Small intestine (tissue), 7 donors: Measurements from ENCODE around the gene ARMC7. TPM values are rescaled to one million over a fixed set of nuclear protein-coding genes. Genes with fewer than 3 reads are reported as not detected.
"Not testable (repeated sequence)": the region's sequence is repeated elsewhere in the genome, so short reads cannot be mapped to it uniquely, and the experiment has no call there.

Experiments used
- DNase-seq, 2 donors: peaks; one replicate each; pipeline versions ENCODE4 v3.0.0 to v3.0.0-alpha.2; 2013
- FAIRE-seq: peaks from 2 replicates; lab custom pipeline; 2012; peaks lifted over from hg19 to GRCh38; lab: Jason Lieb, UNC
- H3K27ac ChIP-seq, 3 donors: one replicate each; pipeline ENCODE4 v1.5.1; 2013; ENCODE audit warnings: low read length in 2 of 3, mild to moderate bottlenecking in 2 of 3, control low read depth in 1 of 3, inconsistent platforms in 1 of 3, low read depth in 1 of 3, moderate library complexity in 1 of 3
- H3K27me3 ChIP-seq, 3 donors: one replicate each; pipeline ENCODE4 v1.6.1; 2013; ENCODE audit warnings: low read length in 3 of 3, inconsistent platforms in 1 of 3; ENCODE audit not compliant: control insufficient read depth in 3 of 3, insufficient read depth in 3 of 3
- H3K36me3 ChIP-seq, 3 donors: one replicate each; pipeline ENCODE4 v1.6.1; 2013; ENCODE audit warnings: low read length in 3 of 3, inconsistent platforms in 1 of 3, low read depth in 1 of 3, mild to moderate bottlenecking in 1 of 3, moderate library complexity in 1 of 3; ENCODE audit not compliant: control insufficient read depth in 3 of 3, insufficient read depth in 2 of 3
- H3K4me1 ChIP-seq, 3 donors: one replicate each; pipeline ENCODE4 v1.6.1; 2013; ENCODE audit warnings: low read length in 2 of 3, inconsistent platforms in 1 of 3, low read depth in 1 of 3, mild to moderate bottlenecking in 1 of 3, moderate library complexity in 1 of 3; ENCODE audit not compliant: control insufficient read depth in 3 of 3, insufficient read depth in 2 of 3
- H3K4me3 ChIP-seq, 3 donors: one replicate each; pipeline ENCODE4 v1.5.1; 2013; ENCODE audit warnings: low read length in 3 of 3, control low read depth in 1 of 3, inconsistent platforms in 1 of 3, low read depth in 1 of 3, mild to moderate bottlenecking in 1 of 3, moderate library complexity in 1 of 3
- H3K9me3 ChIP-seq, 2 donors: one replicate each; pipeline ENCODE4 v1.6.1; 2013; ENCODE audit warnings: low read depth in 1 of 2, low read length in 1 of 2; ENCODE audit not compliant: control insufficient read depth in 2 of 2, insufficient read depth in 1 of 2
- whole genome bisulfite sequencing, 3 donors: extraction: QIAGEN DNeasy Blood & Tissue Kit; methylation state at CpG; one replicate each; pipeline ENCODE4 v1.1.7; 2013; 5-methylcytosine and 5-hydroxymethylcytosine counted together
- polyA plus RNA-seq, 4 donors: library from polyadenylated mRNA; stranded (reverse) in 3 of 4; unstranded in 1 of 4; fragments of 200-250 nt in 3 of 4; fragments of 120-200 nt in 1 of 4; gene quantifications; one replicate each; pipeline versions ENCODE4 v1.2.1 to v1.2.3, GENCODE V29; 2013
- donor health status: healthy with polysubstance abuse.
- donor health status: control.
- donor health status: control.
- donor health status: Bipolar disorder and iron deficiency.
- donor health status: healthy.

ARMC7 gene
- polyA plus RNA-seq, 4 donors, result 11.6 to 24.8 (median 18.7) TPM

DNA sequence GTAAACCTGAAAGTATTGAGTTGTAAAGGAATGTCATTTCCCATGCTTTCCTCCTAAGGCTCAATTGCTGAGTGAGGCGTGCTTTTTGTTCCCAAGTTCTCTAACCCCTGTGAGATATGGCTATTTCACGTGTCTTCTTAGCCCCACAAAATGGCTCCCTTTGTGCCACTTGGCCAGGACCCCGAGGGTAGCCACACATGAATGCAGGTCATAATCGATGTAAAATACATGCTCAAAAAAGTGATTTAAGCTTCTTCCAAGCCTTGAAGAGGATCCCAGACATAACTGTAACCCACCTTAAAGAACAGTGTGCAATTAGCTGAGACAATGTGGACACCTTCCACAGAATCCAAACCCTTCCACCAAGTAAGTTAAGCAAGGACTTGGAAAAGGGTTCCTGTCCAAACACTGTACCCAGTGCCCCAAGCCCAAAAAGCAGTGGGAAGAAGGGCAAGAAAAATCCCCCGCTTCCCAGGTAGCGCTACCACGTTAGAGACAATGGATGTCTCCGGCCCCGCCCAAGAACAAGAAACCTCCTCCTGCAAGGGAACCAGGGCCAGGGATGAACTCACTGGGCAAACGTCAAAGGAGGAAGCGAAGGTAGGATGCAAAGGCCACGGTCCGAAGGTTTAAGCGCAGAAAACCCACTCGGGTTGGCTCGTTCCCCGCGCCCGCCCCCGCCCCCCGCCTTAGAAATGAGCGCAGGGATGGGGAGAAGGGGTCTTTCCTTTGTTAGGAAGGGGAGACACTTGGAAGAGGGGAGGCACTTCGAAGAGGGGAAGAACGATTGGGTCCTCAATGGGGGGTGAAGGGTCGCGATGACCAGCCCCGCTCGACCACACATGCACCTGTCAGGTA lies 43.4 kb downstream of the ARMC7 start:
- Histone ChIP-seq H3K27me3 (no peaks in the 10 kb centered on the region), H3K9me3 (no peaks in the 10 kb centered on the region), H3K27ac (peak overlapping the region; percentile 55 to 95 (median 81)), H3K36me3 (peaks cover 0 to 7% (median 2%) of the 10 kb centered on the region in 3 donors), H3K4me1 (peaks cover 3 to 21% (median 4%) of the 10 kb centered on the region in 3 donors), H3K4me3 (peak overlapping the region; percentile 94 to 98 (median 95))
- 4 to 5% (median 4%) methylated on average over 28 of the region's 28 CpGs for WGBS, 3 donors
- no peak for FAIRE-seq
- DNase-seq, result peak; percentile 79 to 91

DNA sequence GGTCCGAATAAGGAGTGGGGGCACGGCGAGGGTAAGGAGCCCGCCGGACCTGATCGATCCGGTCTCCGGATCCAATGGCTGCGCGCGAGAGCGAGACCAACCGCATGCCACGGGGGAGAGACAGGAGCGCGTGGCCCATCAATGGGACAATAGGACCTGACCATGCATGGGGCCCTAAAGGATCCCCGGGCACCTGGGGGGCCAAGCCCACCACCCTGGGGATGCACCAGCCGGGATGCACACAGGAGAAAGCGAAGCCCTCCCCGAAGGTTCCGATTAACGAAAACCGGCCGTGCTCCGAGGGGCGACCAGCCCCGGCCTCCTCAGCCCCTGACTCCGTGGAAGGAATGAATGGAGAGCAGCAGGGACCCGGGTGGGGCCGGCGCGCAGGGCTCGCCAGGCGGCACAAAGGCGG lies 44.0 kb downstream of the ARMC7 start:
- Histone ChIP-seq H3K27ac (peak overlapping the region; percentile 55 to 95 (median 81)), H3K36me3 (peaks cover 0 to 4% (median 0%) of the 10 kb centered on the region in 3 donors), H3K27me3 (no peaks in the 10 kb centered on the region), H3K9me3 (no peaks in the 10 kb centered on the region), H3K4me3 (peak overlapping the region; percentile 94 to 98 (median 95)), H3K4me1 (peaks cover 1 to 15% (median 4%) of the 10 kb centered on the region in 3 donors)
- DNase-seq (peak; percentile 34 to 71), FAIRE-seq (no peak)
- 0 to 1% (median 0%) methylated on average over 27 to 35 of the region's 35 CpGs for WGBS, 3 donors

DNA sequence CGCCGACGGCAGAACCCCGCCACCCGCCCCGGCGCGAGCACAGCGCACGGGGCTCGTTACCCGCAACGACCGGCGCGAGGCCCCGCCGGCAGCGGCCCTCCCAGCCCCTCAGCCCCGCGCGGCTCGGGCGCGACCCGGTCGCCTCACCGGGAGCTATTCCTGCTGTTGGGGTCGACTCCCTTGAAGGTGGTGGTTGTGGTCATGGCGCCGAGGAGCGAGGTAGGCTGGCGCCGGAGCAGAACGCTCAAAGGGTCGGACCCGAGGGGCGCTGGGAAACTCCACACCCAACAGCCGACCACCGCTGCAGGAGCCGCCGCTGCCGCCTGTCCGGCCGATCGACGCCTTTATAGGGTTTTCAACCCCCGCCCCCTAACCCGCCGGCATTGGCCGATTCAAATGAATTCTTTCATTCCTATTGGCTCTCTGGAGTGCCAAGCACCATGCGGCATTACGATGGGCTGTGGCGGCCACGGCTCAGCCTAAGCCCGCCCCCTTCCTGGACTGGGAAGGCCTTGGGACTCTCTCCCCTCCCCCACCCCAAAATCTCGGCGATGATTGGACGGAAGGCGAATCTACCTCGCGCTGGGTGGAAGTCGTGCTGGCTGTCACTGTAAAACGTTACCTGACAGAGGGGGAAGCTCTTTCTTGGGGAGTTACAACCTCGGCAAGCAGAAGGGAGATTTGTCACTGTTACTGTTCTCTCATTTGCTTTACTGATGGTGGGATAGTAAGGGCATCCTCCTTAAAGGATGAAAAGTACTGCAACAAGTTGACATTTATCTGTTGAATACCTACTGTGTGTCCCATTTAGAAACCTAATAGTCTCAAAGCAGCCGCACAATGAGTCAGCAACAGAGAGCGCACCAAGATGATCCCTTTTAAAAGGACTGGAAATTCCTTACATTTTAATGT lies 44.7 kb downstream of the ARMC7 start, which contains the start of gene JPT1:
TSS of gene JPT1 (minus strand) at position 318 of the 912 bp plus-strand sequence. CDS start at position 203, 115 bp downstream.
- H3K4me3 ChIP-seq, result peak within 1 kb of the TSS; percentile 94 to 98 (median 95)

DNA sequence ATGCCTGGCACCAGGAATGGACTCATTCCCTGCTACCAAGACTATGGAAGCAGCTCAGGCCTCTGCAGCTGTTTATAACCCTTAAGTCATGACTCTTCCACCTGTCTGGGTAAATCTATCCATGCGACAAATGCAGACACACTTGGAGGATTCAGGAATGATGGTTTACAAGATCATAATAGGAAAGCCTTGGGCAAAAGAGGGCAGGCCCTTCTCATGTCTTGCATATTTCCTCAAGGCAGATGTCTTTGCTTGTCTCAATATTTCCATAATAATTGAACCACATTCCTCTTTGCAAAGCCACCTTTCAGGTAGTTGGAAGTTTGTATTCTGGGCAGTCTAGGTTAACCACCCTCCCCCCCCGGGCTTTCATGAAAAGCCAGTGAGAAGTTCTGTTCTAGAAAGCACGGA lies 45.4 kb downstream of the ARMC7 start:
- DNase-seq, result no peak
- H3K27me3 ChIP-seq, result no peaks in the 10 kb centered on the region
- FAIRE-seq, result no peak
- peak overlapping the region in 1 of 3 donors; percentile 41 for H3K27ac ChIP-seq
- H3K4me3 ChIP-seq, result no peak overlapping the region
- H3K36me3 ChIP-seq, result peaks cover 0 to 2% (median 0%) of the 10 kb centered on the region in 3 donors
- H3K4me1 ChIP-seq, result peaks cover 1 to 16% (median 4%) of the 10 kb centered on the region in 3 donors
- H3K9me3 ChIP-seq, result no peaks in the 10 kb centered on the region
- 81 to 94% (median 92%) methylated on average over 3 of the region's 3 CpGs for WGBS, 3 donors

More for the DNA sequence above, 44.7 kb downstream of the ARMC7 start, which contains the start of gene JPT1:
- WGBS, 3 donors, result 2 to 4% (median 4%) methylated on average over 35 to 67 of the region's 67 CpGs
- FAIRE-seq (no peak), DNase-seq (peak; percentile 99 to 100)
- Histone ChIP-seq H3K9me3 (no peaks in the 10 kb centered on the region), H3K27ac (peak within 1 kb of the TSS; percentile 66 to 95 (median 81)), H3K4me1 (peaks cover 1 to 16% (median 4%) of the 10 kb centered on the region in 3 donors), H3K27me3 (no peaks in the 10 kb centered on the region), H3K36me3 (peaks cover 0 to 2% (median 0%) of the 10 kb centered on the region in 3 donors)

- not testable (repeated sequence) for H3K27ac ChIP-seq, DNase-seq, H3K27me3 ChIP-seq, H3K9me3 ChIP-seq, FAIRE-seq, H3K4me3 ChIP-seq, H3K4me1 ChIP-seq
- 87 to 93% (median 91%) methylated on average over 8 of the region's 8 CpGs for WGBS, 3 donors
- H3K36me3 ChIP-seq, result peaks cover 0 to 12% (median 0%) of the 10 kb centered on the region in 3 donors
Observed at GRCh38 chr17:75158480-75158879, 48.7 kb downstream of the ARMC7 start.

- no peak overlapping the region for H3K4me3 ChIP-seq
- FAIRE-seq (no peak), DNase-seq (peak in 1 of 2 donors; percentile 65)
- H3K27ac ChIP-seq, result peak overlapping the region in 1 of 3 donors; percentile 45
- peaks cover 0 to 18% (median 3%) of the 10 kb centered on the region in 3 donors for H3K36me3 ChIP-seq
- H3K9me3 ChIP-seq, result no peaks in the 10 kb centered on the region
- H3K4me1 ChIP-seq, result peaks cover 0 to 9% (median 4%) of the 10 kb centered on the region in 3 donors
- 69 to 82% (median 70%) methylated on average over 4 of the region's 4 CpGs for WGBS, 3 donors
- H3K27me3 ChIP-seq, result no peaks in the 10 kb centered on the region
Observed at GRCh38 chr17:75159196-75160031, 49.6 kb downstream of the ARMC7 start.

GRCh38 chr17:75160211-75160610 lies 50.4 kb downstream of the ARMC7 start:
- Histone ChIP-seq H3K27me3 (no peaks in the 10 kb centered on the region), H3K9me3 (no peaks in the 10 kb centered on the region), H3K4me3 (no peak overlapping the region), H3K4me1 (peaks cover 0 to 3% (median 0%) of the 10 kb centered on the region in 3 donors), H3K27ac (peak overlapping the region in 1 of 3 donors; percentile 8), H3K36me3 (peaks cover 0 to 23% (median 3%) of the 10 kb centered on the region in 3 donors)
- DNase-seq (no peak), FAIRE-seq (no peak)
- WGBS, 3 donors, result 91 to 95% (median 92%) methylated on average over 5 of the region's 5 CpGs
